Measurements from ENCODE around the gene TMEM132E. TPM values are rescaled to one million over a fixed set of nuclear protein-coding genes. Genes with fewer than 3 reads are reported as not detected.
"Not testable (repeated sequence)": the region's sequence is repeated elsewhere in the genome, so short reads cannot be mapped to it uniquely, and the experiment has no call there.

TMEM132E gene
- not detected for total RNA-seq
- long read RNA-seq: 0 reads

DNA sequence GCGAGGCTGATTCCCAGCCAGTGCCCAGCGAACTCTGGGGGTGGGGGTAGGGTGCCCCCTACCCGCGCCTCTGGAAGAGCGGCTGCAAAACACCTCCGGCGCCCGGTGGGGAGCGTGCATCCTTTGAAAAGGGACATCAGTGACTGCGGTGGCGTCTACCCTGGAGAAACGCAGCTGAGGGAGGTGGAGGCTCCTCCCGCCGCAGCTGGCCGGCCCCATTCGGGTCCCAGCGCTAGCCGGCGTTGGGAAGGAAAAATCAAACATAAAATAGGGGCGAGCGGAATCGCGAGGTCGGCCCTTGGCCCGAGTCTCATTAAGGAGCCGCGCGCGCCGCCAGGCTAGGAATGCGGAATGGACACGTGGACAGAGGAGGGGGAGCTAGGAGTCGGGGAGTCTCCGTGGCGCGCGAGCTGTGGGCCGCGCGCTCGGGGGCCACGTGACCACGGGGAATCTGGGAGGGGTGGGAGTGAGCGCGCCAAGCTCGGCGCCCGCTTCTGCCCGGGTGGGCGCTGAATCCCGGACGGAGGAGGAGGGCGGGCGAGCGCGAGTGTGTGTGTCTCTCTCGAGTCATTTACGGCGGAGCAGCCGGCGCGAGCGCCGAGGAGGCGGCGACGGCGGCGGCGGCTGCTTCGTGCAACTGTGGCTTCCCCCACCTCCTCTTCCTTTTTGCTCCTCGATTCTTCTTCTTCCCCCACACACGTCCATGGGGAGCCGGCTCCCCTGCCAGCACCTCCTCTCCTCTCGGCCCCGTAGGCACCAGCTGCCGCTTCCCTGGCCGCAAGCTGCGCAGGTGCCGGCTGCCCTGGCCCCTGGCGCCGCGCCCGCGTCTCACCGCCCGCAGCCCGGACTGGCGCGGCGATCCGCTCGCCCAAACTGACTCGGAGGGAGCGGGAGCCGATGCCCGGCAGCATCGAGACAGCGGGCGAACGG lies at the start of gene TMEM132E:
TSS of gene TMEM132E (plus strand) at position 566 of the 930 bp plus-strand sequence. CDS start 1,495 bp downstream, outside the sequence.
- peak; percentile 78 for ATAC-seq
- intact Hi-C loops (cut with micrococcal nuclease): no loop called here
- DNase-seq: peak; percentile 49

DNA sequence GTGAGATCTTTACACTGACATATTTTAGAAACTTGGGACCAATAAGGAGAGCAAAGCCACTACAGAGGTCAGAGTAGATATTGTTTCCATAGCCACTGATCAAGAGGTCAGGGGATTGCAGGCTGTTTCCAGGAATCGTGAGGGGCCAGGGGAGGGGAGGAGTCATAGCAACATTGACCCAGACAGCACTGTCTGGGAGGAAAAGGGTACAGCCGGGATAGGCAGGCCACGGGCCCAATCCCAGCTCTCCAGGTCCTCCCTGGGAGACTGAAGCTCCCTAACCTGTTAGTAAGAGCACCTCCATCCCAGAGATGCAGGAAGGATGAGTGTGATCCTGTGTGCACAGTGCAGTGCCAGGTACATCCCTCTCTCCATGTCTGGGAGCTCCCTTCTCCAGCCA lies 48.5 kb upstream of the TMEM132E start:
- no peak for ATAC-seq
- intact Hi-C loops (cut with micrococcal nuclease): no loop called here
- DNase-seq: no peak

DNA sequence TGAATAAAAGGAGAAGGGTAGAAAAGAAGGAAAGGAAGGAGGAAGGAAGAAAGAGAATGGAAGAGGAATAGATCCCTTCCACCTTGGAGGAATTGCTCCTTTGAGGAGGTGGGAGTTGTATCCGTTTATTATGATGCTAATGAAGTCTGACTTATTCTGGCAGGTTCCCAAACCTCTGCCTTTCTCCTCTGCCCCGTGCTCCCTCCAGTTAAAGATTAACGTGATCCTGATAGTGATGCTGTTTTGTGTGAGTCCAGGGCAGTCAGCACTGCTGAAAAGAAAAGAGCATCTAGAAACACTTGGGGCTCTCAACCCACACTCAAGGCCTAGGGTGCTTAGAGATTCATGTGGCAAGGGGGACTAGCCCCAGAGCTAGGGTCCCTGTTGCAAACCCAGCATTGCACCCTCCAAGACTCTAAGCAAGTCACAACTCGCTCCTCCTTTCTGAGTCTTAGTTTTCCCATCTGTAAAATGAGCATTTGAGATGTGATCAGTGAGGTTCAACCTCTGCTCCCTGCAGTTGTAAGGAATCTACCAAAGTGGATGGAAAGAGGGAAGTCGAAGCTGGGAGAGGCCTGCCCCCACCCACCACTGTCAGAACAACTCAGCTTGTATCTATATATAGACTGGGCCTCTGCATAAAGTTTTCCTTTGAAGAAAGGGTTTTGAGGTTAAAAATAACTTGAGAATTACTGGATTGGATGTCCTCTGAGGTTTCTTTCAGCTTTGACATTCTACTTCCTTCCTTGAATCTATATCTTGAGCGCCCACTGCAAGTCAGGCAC lies 46.9 kb upstream of the TMEM132E start:
- intact Hi-C loops (cut with micrococcal nuclease): no loop called here
- no peak for ATAC-seq

DNA sequence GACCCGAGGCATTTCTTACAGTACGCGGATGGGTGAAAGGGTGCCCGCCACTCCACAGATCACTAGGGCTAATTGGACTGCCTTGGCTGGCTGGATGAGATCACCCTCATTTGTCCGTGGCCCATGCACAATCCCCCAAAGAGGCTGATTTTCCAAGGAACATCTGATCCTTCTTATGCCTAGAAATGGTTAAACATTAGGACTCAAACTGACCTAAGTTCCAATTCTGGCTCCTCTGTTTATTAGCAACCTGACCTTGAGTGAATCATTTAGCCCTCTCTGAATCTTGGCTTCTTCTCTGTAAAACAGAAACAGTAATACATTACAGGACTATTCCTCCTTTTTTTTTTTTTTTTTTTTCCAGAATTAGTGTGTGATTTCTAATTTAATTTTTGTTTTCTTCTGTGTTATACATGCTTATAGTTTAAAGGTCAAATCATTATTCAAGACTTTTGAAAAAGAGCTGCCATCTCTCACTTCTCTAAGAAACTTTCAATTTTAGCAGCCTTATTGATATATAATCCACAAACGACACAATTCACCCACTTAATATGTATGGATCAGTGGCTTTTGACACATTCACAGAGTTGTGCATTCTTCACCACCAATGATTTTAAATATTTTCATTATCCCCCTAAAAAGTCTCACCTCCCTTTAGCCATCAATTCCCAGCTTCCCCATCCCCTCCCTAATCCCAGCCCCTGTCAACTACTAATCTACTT lies 45.4 kb upstream of the TMEM132E start:
- ATAC-seq (no peak), DNase-seq (no peak)
- intact Hi-C loops (cut with micrococcal nuclease): no loop called here

More for the DNA sequence above, 46.9 kb upstream of the TMEM132E start:
- no peak for DNase-seq

- no peak for DNase-seq
- intact Hi-C loops (cut with micrococcal nuclease): no loop called here
Measured at GRCh38 chr17:34537445-34537844, 41.9 kb upstream of the TMEM132E start.

GRCh38 chr17:34538582-34538981 lies 40.8 kb upstream of the TMEM132E start:
- DNase-seq; intact Hi-C loops (cut with micrococcal nuclease): not testable (repeated sequence)

More at GRCh38 chr17:34537445-34537844, 41.9 kb upstream of the TMEM132E start:
- no peak for ATAC-seq

DNA sequence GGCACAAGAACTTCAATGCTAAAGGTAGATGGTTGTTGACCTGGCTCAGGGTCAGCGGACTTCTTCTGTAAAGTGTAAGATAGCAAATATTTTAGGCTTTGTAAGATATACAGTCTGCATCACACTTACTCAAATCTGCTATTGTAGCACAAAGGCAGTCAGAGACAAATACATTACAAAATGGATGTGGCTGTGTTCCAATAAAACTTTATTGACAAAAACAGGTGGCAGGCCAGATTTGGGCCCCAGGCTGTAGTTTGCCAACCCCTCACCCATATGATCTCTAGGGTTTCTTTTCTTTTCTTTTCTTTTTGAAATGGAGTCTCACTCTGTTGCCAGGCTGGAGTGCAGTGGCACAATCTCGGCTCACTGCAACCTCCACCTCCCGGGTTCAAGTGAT lies 39.5 kb upstream of the TMEM132E start:
- no peak for ATAC-seq
- DNase-seq: no peak
- intact Hi-C loops (cut with micrococcal nuclease): loop anchor here (5.0 kb wide), 1 partner anchor 577 kb away; the partner anchor contains the start of gene RAD51D

More at GRCh38 chr17:34538582-34538981, 40.8 kb upstream of the TMEM132E start:
- ATAC-seq: not testable (repeated sequence)

GRCh38 chr17:34542700-34543336 lies 36.6 kb upstream of the TMEM132E start:
- intact Hi-C loops (cut with micrococcal nuclease): loop anchor here (5.0 kb wide), 1 partner anchor 574 kb away; the partner anchor contains the start of gene RAD51D
- no peak for ATAC-seq
- no peak for DNase-seq

DNA sequence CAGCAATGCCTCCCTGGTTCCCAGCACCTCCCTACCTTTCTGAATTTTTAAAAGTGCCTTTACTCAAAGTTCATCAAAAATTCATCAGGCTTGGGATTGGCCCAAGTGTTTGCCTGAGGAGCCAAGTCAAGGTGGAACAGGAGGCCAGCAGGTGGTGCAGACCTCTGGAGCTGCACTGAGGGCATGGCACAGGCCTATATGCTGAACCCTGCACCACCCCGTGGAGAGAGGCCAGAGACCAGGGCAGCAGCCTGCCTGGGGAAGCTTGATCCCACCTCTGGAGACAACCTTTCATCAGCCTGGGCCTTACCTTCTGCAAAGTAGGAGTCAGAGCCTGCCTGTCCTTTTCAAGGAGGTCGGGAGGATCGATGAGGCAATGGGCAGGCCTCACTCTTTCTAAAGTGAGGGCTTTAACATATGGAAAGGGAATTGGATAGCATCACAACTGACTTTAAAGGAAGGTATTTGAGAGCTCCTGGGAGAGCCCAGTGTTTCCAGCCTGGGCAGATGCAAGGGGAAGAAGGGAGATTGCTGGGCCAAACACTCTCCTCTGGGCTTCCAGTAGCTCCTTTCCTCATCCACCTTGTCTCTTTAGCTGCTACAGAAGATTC lies 31.8 kb upstream of the TMEM132E start:
- ATAC-seq: no peak
- intact Hi-C loops (cut with micrococcal nuclease): no loop called here
- no peak for DNase-seq

DNA sequence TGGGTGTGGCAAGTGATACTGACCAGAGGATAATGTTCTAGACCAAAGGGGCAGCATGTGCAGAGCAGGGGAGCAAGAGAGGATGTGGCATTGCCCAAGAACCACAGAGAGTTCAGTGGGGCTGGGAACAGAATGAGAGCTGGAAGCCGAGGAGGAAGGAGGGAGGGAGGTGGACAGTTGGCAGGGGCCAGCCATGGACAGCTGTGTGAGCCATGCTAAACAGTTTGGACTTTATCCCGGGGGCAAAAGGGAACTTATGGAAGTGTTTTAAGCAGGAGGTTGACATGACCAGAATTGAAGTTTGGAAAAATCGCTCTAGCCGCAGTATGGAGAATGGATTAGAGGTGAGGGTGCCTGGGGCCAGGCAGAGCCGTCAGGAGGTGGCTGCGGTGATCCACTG lies 29.4 kb upstream of the TMEM132E start:
- ATAC-seq (no peak), DNase-seq (no peak)
- intact Hi-C loops (cut with micrococcal nuclease): no loop called here

DNA sequence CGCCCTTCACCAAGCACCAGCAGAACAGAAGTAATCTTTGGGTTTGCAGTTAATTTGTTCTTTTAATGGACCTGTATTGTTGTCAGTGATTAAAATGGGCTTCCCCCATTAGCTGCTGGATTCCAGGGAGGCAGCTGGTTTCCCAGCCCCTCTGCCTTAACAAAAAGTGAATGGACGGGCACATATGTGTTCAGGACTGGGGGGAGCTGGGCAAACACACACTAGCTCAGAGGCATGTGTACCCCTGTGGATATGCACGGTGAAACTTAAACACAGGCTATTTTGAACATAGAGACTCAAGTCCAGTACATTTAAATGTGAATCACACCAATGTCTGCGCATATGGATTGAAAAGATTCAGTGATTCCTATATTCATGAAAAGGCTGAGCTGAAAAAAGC lies 25.5 kb upstream of the TMEM132E start:
- no peak for ATAC-seq
- no peak for DNase-seq
- intact Hi-C loops (cut with micrococcal nuclease): no loop called here

GRCh38 chr17:34556384-34556783 lies 23.0 kb upstream of the TMEM132E start:
- ATAC-seq: no peak
- no peak for DNase-seq
- intact Hi-C loops (cut with micrococcal nuclease): no loop called here

DNA sequence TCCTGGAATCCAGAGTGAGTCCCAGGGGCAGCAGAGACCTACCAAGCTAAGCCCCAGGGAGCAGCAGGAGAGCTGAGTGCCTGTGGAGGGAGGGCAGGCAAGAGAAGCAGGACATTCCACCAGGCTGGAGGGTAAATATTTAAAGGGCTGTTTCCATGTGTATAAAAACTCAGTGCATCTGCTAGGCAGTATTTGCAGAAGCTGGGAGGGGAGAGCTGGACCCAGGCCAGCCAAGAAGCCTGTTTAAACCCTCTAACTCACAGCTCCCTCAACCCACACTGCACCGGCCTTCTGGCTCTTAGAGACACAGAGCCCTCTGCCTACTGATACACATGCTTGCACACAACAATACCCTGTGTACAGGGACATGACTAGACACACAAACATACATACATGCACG lies 22.5 kb upstream of the TMEM132E start:
- DNase-seq (no peak), ATAC-seq (no peak)
- intact Hi-C loops (cut with micrococcal nuclease): no loop called here

- ATAC-seq (no peak), DNase-seq (no peak)
- intact Hi-C loops (cut with micrococcal nuclease): no loop called here
Measured at GRCh38 chr17:34561328-34561727, 18.1 kb upstream of the TMEM132E start.

DNA sequence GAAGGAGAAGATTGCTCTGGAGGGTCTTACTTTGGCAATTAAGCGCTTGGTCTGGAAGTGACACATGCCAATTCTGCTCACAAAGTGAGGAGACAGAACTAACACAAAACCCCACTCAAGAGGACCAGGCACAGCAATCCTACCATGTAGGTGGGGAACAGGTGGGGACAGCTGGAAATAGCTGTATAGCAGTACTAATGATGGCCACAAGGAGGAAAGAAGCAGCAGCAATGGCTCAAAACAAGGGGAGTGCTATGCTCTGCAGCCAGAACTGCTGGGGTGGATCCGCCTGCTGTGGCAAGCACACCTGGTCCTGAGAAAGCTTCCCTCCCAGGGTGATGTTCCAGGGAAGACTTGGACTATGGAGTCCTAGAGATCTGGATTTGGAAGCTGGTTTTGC lies 17.0 kb upstream of the TMEM132E start:
- intact Hi-C loops (cut with micrococcal nuclease): no loop called here
- no peak for ATAC-seq

GRCh38 chr17:34565713-34566112 lies 13.7 kb upstream of the TMEM132E start:
- DNase-seq: no peak
- intact Hi-C loops (cut with micrococcal nuclease): no loop called here
- ATAC-seq: no peak

More for the DNA sequence above, 17.0 kb upstream of the TMEM132E start:
- DNase-seq: no peak

GRCh38 chr17:34566201-34566600 lies 13.2 kb upstream of the TMEM132E start:
- DNase-seq: no peak
- ATAC-seq: no peak
- intact Hi-C loops (cut with micrococcal nuclease): no loop called here

DNA sequence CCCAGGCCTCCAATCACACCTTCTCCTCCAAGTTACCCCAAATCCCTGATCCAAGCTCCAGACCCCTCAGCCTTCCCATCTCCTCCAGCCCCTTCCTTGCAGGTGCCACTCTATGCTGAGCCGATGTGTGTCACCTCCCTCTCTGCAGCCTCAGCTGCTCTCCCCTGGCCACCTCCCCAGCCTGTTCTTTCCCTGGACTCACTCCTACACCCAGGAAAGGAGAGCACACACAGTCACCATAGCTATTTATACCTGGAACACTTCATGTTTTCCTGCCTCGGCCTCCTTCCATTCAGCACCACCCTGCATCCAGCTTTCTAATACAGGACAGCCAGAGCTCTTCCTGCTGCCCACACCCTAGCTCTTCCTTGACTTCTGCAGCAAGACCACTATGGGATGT lies 12.5 kb upstream of the TMEM132E start:
- ATAC-seq: no peak
- DNase-seq: no peak
- intact Hi-C loops (cut with micrococcal nuclease): no loop called here
